DND-41 (cell line): ENCODE results near the gene SMURF1.

Experiments used
- EZH2 ChIP-seq: IDR thresholded peaks from 3 replicates; pipeline ENCODE4 v1.6.1; 2012; ENCODE audit warnings: borderline replicate concordance, low read depth, mild to moderate bottlenecking, moderate library complexity, low read length, inconsistent platforms; ENCODE audit not compliant: severe bottlenecking
- TF ChIP-seq, protein P1 (sequence below): IDR thresholded peaks from 2 replicates; pipeline ENCODE4 v1.5.1; 2012; ENCODE audit warnings: borderline replicate concordance, low read length, moderate library complexity, mild to moderate bottlenecking; ENCODE audit not compliant: poor library complexity, severe bottlenecking; ENCODE audit errors: extremely low read depth

DNA sequence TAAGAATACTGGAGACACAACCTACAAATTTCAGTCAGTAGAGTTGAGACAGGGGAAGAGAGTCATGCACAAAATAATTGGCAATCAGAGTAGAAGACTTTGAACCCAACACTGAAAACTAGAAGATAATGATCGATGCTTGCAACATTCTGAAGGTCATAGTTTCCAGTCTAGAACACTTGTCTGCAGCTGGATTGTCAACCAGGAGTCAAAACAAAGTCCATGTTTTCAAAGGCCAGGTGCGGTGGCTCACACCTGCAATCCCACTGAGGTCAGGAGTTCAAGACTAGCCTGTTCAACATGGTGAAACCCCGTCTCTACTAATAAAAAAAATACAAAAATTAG is 26.8 kb upstream of the SMURF1 start:
- TF ChIP-seq, protein P1, sequence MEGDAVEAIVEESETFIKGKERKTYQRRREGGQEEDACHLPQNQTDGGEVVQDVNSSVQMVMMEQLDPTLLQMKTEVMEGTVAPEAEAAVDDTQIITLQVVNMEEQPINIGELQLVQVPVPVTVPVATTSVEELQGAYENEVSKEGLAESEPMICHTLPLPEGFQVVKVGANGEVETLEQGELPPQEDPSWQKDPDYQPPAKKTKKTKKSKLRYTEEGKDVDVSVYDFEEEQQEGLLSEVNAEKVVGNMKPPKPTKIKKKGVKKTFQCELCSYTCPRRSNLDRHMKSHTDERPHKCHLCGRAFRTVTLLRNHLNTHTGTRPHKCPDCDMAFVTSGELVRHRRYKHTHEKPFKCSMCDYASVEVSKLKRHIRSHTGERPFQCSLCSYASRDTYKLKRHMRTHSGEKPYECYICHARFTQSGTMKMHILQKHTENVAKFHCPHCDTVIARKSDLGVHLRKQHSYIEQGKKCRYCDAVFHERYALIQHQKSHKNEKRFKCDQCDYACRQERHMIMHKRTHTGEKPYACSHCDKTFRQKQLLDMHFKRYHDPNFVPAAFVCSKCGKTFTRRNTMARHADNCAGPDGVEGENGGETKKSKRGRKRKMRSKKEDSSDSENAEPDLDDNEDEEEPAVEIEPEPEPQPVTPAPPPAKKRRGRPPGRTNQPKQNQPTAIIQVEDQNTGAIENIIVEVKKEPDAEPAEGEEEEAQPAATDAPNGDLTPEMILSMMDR = no peak
- no peak for TF ChIP-seq EZH2
